GM19324 (cell line): ENCODE results near the gene SEMA3B.

Experiments
- ATAC-seq: cut with Tn5 transposase; IDR thresholded peaks from one replicate; pipeline ENCODE4 v1.9.1; 2021; ENCODE audit warnings: mild to moderate bottlenecking, moderate library complexity; ENCODE audit not compliant: unreplicated experiment, low FRiP score

Gene SEMA3B

DNA sequence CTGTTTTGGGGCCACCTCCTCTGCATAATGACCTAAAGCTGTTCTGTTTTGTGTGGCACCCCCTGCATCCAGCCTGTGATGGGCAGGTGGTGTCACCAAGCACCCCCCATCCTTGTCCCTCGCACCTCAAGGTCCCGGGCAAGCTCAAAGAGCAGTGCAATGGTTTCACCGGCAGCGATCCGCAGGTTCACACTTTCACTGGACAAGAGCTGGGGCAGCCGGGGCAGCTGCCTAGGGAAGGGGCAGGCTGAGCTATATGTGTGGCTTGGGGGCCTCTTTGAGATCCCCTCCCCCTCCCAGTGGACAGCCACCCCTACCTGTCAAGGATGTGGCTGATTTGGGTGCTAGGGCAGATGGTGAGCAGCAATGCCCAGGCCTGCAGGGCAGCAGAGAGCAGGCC, 20.2 kb downstream of the SEMA3B start:
- ATAC-seq, result no peak

DNA sequence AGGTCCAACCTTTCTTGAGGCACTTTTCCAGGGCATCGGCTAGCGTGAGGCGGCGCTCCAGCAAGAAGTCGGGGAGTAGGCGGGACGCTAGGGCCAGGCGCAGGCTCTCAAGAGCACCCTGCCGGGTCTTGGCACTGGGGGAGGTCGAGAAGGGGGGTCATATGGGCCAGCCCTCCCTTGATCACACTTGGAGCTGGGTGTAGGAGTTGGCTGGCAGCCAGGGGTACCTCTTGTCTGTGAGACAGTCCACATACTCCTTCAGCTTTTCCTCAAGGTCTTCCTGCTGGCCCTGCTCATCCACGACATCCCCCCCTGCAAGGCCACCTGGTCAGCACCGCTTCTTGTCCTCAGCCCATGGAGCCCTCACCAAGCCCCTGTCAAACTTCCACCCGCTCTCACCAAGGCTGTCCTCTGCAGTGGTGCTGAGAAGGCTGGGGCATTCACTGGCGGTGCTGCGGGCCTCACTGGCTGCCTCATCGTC, 21.3 kb downstream of the SEMA3B start:
- no peak for ATAC-seq

DNA sequence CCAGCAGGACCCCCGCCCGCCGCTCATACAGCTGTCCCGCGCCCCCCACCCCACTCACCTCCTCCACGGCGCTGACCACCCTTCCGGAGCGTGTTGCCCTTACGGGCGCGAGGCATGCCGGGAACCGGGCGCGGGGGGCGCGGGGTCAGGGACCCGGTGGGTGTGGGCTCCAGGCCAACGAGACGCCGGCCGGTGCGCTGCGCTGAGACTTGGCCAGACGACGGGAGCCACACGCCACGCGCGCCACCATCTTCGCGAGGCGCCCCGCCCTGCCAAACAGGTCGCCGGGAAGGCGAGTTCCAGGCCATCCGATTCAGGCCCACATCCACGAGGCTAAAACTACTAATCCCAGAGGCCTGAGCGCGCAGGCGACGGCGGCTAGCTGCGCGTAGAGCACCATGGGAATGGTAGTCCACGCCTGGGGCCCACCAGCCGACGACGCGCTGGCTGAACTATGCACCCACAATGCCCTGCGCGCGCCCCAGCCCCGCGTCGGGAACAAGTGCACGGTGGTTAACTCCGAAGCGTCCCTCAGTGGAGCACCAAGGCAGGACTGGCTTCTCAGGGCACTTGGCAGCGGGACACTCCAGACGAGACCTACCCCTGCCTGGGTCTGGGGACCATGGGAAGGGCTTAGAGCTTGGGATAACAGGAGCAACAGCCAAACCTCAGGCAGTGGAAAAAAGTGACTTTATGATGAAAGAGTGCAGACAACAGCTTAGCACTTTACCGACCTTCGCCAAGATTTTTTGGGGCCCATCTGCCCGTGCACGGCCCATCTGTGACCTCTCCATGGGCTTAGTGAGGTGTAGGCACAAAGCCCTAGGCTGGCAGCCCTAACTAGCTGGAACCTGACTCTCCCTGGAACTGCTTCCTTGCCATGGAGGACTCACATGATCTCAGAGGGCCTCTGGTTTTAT, 23.5 kb downstream of the SEMA3B start, which contains the start of gene IFRD2:
Gene IFRD2, minus strand, starts transcription at position 271 of the 920 bp plus-strand sequence. Its CDS starts 155 bp downstream, at position 116.
- ATAC-seq, result peak; percentile 89

DNA sequence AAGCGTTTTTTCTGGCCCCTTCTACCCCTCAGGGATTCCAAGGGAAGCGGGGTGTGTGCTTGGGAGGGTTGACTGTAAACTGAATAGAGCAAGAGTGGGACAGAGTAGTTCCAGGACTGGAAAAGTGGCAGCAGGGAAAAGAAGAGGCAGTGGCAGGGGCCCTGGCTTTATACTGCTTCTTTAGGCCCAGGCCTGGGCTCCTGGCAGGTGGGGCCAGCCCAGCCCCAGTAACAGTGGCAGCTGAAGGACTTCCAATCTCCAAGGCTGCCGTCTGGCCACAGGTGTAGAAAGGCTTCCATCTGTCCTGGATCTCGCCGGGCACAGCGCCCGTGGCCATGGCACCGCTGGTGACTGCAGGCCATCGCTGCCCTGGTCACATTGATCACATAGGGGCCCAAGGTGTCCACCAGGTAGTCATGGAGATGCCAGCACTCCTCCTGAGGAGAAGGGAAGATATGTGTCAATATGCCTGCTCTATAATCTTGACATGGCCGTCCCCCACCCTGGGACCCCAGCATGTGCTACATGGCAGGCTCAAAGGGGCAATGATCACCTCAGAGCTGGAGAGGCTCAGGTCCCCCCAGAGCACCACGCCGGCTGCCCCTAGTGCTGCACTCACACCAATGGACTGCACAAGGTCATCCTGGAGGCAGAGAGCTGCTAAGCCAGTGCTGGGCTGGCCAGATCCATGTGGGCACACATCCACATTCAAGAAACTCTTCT, 24.3 kb downstream of the SEMA3B start:
- no peak for ATAC-seq

DNA sequence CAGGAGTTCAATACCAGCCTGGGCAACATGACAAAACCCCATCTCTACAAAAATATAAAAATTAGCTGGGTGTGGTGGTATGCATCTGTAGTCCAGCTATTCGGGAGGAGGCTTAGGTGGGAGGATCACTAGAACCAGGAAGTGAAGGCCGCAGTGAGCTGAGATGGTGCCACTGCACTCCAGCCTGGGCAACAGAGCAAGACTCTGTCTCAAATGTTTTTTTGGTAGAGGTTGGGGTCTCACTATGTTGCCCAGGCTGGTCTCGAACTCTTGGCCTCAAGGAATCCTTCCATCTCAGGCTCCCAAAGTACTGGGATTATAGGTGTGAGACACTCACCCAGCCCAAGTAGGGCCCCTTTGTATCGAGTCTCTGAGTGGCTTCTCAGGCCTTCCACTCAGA, 25.1 kb downstream of the SEMA3B start:
- no peak for ATAC-seq

DNA sequence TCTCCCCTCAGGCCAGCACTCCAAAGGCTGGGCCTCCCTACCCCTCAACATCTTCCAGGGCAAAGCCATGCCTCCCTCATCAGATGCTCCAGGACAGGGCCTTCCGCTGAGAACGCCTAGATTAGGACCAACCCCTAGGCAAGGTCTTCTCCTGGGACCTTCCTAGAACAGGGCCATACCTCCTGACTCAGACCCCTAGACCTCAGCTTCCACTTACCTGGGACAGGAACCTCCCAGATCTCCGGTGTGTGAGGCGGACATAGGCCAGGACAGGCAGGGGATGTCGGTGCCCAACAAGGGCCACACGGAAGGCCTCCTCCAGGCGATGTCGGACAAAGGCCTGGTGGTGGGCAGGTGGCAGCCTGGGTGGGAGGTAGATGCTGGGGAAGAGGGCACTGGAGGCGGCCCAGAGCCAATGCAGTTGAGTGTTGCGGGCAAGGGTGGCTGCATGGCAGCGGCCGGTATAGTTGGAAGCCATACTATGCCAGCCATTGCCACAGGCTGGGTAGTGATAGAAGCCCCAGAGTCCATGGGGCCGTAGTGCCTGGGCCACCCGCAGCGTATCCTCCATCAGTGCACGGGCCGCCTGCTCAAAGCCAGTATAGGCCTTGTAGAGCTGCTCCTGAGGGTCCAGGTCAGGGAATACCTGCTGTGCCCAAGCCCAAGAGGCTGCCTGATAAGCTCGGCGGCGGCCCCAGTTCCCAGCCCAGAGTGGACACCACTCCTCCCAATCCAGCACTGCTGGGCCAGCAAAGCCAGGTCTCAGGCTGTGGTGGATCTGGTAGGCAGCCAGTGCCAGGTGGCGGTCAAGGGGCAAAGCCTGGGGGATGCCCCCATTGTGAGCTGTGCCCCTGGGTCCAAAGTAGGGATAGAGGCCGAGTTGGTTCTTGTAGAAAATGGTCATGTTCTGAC, 25.8 kb downstream of the SEMA3B start:
- ATAC-seq, result no peak

DNA sequence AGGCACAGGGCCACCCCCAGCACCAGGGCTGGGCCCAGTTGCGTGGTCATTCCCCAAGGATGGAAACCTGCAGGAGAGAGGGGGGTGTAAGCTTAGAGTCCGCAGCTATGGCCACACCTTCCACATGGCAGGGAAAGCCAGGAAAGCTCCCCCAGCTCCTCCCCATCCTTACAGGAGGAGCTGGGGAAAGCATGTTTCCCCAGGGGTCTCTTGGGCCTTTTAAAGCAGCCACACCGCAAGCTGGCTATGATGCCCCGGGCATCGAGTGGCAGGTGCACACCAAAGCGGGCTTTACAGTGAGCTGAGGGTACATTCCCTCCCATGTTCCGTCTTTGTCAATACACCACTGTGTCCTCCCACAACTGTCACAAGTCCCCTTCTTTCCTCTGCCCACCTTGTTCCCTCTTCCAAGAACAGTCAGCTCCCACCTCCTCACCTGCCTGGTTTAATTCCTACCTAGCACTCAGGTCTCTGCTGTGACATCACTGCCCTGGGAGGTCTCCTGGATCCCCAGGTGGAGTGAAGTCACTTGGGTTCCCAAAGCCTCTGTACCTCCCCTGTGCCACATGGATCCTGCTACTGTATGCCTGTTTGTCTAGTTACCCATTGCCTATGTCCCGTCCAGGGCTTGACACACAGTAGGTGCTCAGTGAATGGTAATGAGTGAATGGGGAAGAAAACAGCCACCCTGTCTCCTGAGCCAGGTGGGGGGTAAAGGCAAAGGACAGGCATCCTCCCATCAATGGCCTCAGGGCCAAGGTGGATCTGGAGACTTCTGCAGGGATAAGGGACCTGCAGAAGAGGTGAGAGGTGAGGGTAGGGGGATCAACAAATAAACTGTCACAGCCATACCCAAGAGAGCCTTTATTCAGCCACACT, 26.8 kb downstream of the SEMA3B start:
- no peak for ATAC-seq

DNA sequence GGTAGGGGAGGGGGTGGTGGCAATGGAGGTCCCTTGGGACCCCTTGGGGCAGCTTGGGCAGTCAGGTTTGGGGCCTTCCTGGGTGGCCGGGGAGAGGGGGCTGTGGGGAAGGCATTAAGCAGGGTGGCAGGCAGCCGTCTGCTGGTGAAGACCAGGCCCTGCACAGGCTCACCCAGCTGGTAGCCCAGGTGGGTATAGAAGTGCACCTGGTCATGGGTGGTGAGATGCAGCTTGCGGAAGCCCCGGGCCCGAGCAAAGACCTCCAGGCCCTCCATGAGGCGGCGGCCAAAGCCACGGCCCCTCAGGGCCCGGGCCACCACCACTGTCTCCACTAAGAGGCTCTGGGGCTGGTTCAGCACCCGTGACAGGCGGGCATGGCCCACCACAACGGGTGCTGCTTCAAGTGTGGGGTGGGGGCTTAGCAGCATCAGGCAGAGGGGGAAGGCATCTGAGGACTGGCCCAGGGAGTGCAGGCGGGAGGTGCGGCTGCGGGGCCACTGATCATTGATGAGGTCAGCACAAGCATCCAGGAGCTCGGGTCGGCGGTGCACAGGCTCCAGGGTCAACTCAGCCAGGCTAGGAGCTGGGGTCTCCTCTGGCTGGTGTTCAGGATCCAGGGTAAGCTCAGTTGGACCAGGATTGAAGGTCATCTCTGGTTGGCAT, 27.9 kb downstream of the SEMA3B start:
- no peak for ATAC-seq

DNA sequence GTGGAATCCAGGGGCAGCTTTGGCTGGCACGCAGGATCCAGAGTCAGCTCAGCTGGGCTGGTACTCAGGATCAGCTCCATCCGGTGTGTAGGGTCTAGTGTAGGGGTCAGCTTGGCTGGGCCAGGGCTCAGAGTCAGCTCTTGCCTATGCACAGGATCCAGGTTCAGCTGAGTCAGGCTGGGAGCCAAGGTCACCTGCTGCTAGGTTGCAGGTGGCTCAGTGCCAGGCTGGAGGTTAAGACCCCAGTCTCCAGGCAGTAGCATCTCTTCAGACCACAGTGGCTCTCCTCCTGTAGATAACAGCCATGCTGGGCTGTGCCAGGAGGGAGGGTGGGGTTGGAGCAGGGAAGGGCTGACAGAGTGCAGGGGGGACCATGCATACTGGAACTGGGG, 28.4 kb downstream of the SEMA3B start:
- ATAC-seq, result no peak

DNA sequence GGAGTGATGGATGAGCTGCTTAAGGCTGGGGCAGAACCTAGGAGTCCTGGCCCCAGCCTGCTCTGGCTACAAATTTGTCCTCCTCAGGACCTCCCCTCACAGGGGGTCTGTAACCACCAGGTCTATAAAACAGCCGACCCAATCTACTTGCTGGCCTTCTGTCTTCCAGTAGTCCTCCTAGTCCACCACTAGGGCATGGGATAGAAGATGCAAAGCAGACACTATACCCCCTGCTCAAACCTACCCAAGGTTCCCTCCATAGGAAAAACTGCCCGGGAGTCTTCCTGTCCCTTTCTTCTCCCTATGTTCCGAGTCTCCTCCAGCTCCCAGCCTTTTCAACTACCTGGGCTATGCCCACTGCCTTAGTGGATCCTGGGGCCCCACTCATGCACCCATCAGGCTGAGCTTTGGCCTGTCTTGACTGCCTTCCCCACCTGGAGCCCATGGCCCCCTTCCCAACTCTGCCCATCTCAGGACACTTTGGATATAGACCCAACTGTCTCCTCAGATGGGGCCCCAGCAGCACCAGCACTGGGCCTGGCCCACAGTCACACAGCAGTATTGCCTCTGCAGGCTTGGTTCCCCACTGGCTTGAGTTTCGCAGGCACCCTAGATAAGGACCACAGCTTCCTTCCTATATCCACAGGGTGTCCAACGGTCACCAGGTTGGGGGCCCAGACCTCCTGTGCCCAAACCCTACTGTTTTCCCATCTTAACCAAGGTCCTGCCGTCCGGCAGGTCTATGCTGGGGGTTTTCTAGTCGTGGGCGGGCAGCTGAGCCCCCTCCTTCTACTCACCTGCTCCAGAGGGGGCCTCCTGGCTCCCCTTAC, 29.2 kb downstream of the SEMA3B start:
- no peak for ATAC-seq

DNA sequence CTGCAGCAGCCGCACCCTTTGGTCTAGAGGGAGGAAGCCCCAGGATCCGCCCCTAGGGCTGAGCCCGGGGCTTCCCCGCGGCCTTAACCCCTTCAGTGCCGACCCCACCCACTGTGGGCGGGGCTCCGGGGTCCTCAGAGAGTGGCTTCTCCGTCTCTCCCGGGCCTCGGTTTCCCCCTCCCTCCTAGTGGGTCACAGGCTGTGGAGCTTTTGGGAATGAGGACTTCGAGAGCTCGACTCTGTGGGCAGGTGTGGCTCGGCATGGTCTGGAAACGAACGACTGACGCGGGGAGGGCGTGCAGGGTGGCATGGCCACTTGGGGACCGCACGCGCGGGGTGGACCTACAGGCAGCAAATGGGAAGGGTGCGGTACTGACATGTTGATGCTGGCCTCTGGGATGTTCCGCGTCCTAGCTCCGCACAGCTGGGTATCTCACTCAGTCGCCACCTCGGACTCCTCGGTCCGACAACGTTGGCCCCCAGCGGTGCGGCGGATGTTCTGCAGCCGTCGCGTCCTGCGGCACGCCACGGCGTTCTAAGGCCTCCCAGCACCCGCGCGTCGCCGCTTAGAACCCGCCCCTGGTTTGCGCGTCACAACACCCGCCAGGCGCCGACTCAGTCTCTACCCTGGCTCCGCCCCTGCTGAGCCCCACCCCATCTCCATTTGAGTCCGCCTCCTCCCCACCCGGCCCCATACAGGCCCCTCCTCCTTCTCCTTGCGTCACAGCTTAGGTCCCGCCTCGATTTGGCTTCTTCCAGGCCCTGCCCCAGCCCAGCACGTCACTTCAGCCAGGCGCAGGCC, 30.1 kb downstream of the SEMA3B start, which contains the start of the genes HYAL3 and NAA80:
Gene HYAL3, minus strand, starts transcription at position 570 of the 802 bp plus-strand sequence. CDS start 3,803 bp downstream, outside the sequence.
Gene NAA80, minus strand, starts transcription at position 570 of the 802 bp plus-strand sequence. CDS start 1,942 bp downstream, outside the sequence.
- ATAC-seq, result peak; percentile 84

DNA sequence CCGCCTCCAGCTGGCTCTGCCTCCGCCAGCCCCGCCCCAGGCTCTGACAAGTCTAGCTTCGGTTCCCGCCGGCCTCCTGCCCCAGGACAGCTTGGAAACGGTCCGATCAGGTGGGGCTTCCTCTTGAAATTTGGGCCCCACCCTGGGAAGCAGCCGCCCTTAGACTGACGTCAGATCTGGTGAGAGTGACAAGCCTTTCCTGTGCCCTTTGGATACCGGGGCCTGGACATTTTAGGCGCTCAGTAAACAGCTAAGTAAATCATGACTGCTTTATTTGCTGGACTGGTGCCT, 30.6 kb downstream of the SEMA3B start:
- no peak for ATAC-seq

DNA sequence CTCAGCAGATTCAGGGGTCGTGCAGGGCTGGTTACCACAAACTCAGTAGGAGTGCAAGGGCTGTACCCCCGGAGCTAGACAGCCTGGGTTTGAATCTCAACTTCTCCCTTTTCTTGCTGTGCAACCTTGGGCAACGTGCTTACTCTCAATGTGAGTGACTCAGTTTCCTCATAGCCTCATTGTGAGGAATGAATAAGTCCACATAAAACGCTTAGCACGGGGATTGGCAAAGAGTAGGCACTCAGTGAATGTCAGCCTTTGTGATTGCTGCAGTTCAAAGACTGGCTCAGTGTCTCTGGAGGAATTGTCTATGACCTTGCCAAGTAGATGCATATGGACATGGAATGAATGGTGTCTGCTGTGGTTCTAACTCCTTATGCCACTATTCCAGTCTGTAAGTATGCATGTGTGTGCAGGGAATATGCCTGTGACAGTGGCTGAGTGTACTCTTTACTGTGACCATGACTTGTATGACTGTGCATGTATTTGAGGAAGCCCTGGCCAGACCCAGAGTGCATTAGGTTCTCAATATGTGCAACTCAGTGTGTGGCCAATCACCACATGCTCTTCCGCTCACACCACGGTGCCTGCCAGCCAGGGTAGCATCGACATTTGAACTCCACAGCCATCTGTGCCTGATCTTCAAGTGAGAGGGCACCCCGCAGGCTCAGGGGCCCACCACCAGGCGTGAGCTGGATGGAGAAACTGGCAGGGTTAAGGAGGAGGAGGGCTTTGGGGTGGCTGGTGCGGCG, 31.2 kb downstream of the SEMA3B start:
- no peak for ATAC-seq

DNA sequence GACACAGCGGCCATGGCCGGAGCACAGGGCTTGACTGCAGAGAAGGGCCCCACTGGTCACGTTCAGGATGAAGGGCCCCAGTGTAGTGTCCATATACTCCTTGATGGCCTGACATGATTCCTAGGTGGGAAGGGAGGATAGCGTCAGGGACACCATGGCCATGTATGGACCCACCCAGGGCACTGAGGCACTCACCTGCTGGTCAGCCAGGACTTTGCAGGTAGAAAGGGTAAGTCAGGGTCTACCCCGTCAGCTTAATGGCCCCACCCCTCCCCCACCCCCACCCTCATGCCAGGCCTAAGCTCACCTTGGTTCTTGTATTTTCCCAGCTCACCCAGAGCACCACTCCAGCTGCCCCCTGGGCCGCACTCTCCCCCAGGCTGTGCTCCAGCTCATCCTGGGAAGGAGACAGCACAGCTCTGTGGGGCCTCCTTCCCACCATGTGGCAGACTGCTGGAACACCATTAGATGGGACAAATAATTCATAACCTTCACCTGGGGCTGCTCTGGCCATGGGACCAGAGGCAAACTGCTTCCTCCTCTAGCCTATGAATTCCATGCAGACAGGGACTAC, 31.8 kb downstream of the SEMA3B start:
- ATAC-seq, result no peak

DNA sequence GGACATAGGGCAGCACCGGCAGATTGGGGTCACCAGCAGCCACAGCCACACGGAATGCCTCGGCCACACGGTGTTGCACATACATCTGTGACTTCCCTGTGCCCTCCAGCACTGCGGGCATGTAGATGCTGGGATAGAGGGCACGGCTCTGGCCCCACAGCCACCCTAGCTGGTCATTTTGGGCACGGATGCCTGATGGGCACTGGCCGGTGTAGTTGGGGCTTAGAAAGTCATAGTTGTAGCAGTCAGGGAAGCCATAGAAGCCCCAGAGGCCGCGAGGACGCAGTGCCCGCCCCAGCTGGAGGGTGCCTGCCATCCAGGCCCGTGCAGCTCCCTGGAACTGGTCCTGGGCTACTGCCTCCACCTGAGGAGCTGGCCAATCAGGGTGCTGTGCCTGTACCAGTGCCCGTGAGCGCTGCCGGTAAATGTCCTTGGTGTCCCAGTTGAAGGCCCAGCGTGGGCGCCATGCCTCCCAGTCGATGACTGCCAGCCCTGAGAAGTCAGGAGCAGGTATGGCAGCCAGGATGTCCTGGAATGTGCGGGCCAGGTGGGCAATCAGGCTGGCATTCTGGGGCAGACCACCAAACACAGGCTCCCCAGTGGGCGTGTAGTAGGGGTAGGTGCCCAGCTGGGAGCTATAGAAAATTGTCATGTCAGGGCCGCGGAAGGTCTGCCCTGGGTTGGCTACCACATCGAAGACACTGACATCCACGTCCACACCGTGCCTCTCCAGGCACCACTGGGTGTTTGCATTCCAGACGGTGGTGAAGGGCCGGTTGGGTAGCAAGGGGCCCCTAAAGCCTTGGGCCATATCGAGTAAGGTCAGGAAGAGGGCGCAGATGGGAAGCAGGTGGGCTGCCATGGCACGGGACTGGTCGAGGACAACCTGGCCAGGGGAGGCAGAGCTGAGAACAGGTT, 33.4 kb downstream of the SEMA3B start:
- no peak for ATAC-seq
